ENCODE data around the gene WEE2.
"Not testable (repeated sequence)": the region's sequence is repeated elsewhere in the genome, so short reads cannot be mapped to it uniquely, and the experiment has no call there.

The WEE2 gene

DNA sequence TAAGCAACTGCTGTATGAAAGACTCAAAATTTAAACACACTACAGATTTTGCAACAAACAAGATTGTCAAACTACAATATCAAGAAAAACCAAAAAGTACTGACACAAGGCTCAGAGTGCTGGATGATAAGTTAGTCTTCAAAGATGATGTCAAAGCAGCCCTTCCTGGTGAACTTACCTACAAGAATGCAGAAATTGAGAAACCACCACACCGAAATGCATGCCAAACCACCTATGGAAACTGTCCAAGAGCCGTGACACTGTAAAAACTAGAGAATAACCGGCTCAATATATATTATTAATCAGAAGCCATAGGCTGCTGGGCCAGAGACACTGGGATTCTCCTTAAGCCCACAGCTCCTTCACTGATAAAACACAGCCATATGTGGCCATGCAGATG, 31.5 kb upstream of the WEE2 start:
- H3K4me3 Mint-ChIP-seq, result peak overlapping the region; percentile 21
- no peak for DNase-seq (ENCODE audit: low spot score)
- peak overlapping the region; percentile 55 for H3K27ac Mint-ChIP-seq
- peaks cover 4% of the 10 kb centered on the region for H3K9me3 Mint-ChIP-seq
- H3K4me1 Mint-ChIP-seq (ENCODE audit: low read depth), result peaks cover 36% of the 10 kb centered on the region
- H3K36me3 Mint-ChIP-seq (ENCODE audit: low read depth), result peaks cover 46% of the 10 kb centered on the region
- no peaks in the 10 kb centered on the region for H3K27me3 Mint-ChIP-seq (ENCODE audit: low read depth)

DNA sequence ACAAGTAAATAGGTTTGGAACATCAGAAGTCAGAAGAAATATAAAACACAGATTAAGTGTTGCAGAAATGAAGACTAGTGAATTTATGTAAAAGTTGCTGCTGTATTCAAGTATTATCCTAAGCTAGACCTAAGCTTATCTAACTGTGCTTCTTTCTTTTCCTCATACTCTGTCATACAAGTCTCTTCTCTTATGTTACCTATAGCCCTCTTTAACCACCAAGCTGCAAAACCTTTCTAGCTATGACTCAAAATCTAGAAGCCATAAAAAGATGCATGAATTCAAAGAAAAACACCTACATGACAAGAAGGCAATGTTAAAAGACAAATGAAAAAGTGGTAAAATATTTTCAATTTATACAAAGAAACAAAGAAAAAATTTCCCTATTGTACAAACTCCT, 29.1 kb upstream of the WEE2 start:
- peak overlapping the region; percentile 27 for H3K4me3 Mint-ChIP-seq
- H3K36me3 Mint-ChIP-seq (ENCODE audit: low read depth), result peaks cover 40% of the 10 kb centered on the region
- no peaks in the 10 kb centered on the region for H3K27me3 Mint-ChIP-seq (ENCODE audit: low read depth)
- no peaks in the 10 kb centered on the region for H3K9me3 Mint-ChIP-seq
- H3K4me1 Mint-ChIP-seq (ENCODE audit: low read depth), result peaks cover 36% of the 10 kb centered on the region
- no peak for DNase-seq (ENCODE audit: low spot score)
- H3K27ac Mint-ChIP-seq, result peak overlapping the region; percentile 6

DNA sequence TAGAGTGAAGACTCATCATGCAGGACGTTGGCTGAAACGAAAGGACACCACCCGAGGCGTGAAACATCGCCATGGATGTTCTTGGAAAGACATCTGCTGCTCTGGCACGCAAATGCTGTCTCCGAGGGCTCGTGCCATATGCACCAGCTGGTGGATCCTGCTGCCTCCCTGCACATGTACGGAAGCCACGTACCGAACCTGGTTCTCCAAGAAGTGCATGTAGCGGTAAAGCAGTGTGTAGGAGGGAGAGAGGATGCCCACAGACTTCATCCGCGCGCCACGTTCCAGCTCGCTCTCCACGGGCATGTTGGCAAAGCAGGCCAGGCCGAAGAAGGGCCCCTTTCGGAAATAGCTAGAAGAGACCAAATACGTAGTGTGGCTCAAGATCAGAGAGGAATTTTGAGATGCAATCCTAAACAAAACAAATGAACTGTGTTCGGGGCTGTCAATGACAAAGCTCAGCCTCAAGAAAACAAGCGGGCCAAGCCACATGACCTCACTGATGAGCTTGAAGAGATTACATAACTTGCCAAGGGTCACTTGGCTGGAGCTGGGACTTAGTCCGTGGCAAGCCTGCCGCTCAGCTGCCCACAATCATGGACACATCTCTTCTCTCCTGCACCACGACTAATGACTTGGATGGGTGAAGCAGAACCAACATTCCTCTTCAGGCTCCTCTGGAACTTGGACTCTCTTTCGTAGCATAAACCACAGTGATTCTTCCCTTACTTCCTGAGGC, 22.7 kb upstream of the WEE2 start:
- Mint-ChIP-seq H3K36me3 (ENCODE audit: low read depth) (peaks cover 48% of the 10 kb centered on the region), H3K4me1 (ENCODE audit: low read depth) (peaks cover 6% of the 10 kb centered on the region), H3K27me3 (ENCODE audit: low read depth) (no peaks in the 10 kb centered on the region), H3K27ac (no peak overlapping the region), H3K4me3 (no peak overlapping the region), H3K9me3 (no peaks in the 10 kb centered on the region)
- no peak for DNase-seq (ENCODE audit: low spot score)

GRCh38 chr7:141686074-141686473, 22.1 kb upstream of the WEE2 start:
- no peak for DNase-seq (ENCODE audit: low spot score)
- no peak overlapping the region for H3K4me3 Mint-ChIP-seq
- H3K36me3 Mint-ChIP-seq (ENCODE audit: low read depth), result peaks cover 42% of the 10 kb centered on the region
- no peaks in the 10 kb centered on the region for H3K27me3 Mint-ChIP-seq (ENCODE audit: low read depth)
- no peaks in the 10 kb centered on the region for H3K9me3 Mint-ChIP-seq
- peaks cover 6% of the 10 kb centered on the region for H3K4me1 Mint-ChIP-seq (ENCODE audit: low read depth)
- H3K27ac Mint-ChIP-seq, result no peak overlapping the region

DNA sequence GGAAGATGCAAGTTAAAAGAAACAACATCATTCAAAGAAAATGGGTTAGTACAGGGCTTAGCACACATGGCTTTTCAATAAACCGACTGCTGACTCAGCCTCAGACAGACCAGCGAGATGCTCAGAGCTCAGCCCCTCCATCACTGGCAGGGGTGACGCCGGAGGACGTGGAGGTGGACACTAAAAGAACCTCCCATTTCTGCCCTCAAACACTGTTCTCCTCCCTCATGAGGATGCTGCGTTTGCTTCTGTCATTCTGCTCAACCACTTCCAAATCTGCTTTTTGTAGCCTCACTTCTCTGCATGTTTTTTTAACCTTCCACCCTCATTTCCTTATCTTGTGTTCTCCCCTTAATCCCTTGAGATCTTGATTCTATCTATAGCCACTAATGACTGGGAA, 21.5 kb upstream of the WEE2 start:
- H3K9me3 Mint-ChIP-seq, result no peaks in the 10 kb centered on the region
- H3K36me3 Mint-ChIP-seq (ENCODE audit: low read depth), result peaks cover 36% of the 10 kb centered on the region
- DNase-seq (ENCODE audit: low spot score), result no peak
- H3K4me3 Mint-ChIP-seq, result no peak overlapping the region
- no peaks in the 10 kb centered on the region for H3K27me3 Mint-ChIP-seq (ENCODE audit: low read depth)
- H3K4me1 Mint-ChIP-seq (ENCODE audit: low read depth), result peaks cover 6% of the 10 kb centered on the region
- H3K27ac Mint-ChIP-seq, result no peak overlapping the region

- Mint-ChIP-seq H3K27ac (no peak overlapping the region), H3K4me3 (no peak overlapping the region), H3K27me3 (ENCODE audit: low read depth) (no peaks in the 10 kb centered on the region), H3K4me1 (ENCODE audit: low read depth) (peaks cover 6% of the 10 kb centered on the region), H3K36me3 (ENCODE audit: low read depth) (peaks cover 27% of the 10 kb centered on the region), H3K9me3 (no peaks in the 10 kb centered on the region)
- no peak for DNase-seq (ENCODE audit: low spot score)
These were observed 20.1 kb upstream of the WEE2 start for GRCh38 chr7:141688043-141688442.

DNA sequence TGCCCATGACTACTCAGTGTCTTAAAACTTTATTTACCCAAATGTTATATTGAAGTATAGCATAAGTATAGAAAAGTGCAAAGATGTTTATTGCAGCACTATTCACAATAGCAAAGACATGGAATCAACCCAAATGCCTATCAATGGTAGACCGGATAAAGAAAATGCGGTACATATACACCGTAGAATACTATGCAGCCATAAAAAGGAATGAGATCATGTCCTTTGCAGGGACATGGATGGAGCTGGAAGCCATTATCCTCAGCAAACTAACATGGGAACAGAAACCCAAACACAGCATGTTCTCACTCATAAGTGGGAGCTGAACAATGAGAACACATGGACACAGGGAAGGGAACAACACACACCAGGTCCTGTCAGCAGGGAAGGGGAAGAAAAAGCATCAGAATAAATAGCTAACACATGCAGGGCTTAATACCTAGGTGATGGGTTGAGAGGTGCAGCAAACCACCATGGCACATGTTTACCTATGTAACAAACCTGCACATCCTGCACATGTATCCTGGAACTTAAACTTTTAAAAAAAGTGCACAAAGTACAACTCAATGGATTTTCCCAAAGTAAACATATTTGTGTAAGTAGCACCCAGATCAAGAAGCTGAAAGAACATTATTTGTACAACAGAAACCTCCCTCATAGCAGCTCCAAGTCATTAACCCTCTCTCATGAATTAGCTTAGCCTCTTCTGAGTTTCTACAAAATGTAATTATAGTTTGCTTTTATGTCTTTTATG, 18.9 kb upstream of the WEE2 start:
- H3K4me1 Mint-ChIP-seq (ENCODE audit: low read depth); H3K4me3 Mint-ChIP-seq; DNase-seq (ENCODE audit: low spot score); H3K9me3 Mint-ChIP-seq; H3K27me3 Mint-ChIP-seq (ENCODE audit: low read depth); H3K27ac Mint-ChIP-seq: not testable (repeated sequence)
- peaks cover 24% of the 10 kb centered on the region for H3K36me3 Mint-ChIP-seq (ENCODE audit: low read depth)

GRCh38 chr7:141691540-141691939, 16.6 kb upstream of the WEE2 start:
- Mint-ChIP-seq H3K27me3 (ENCODE audit: low read depth) (no peaks in the 10 kb centered on the region), H3K4me3 (no peak overlapping the region), H3K27ac (no peak overlapping the region), H3K4me1 (ENCODE audit: low read depth) (peaks cover 4% of the 10 kb centered on the region), H3K9me3 (no peaks in the 10 kb centered on the region), H3K36me3 (ENCODE audit: low read depth) (peaks cover 15% of the 10 kb centered on the region)
- DNase-seq (ENCODE audit: low spot score), result no peak

GRCh38 chr7:141691961-141692360, 16.2 kb upstream of the WEE2 start:
- H3K27ac Mint-ChIP-seq, result no peak overlapping the region
- peaks cover 2% of the 10 kb centered on the region for H3K4me1 Mint-ChIP-seq (ENCODE audit: low read depth)
- no peaks in the 10 kb centered on the region for H3K27me3 Mint-ChIP-seq (ENCODE audit: low read depth)
- DNase-seq (ENCODE audit: low spot score), result no peak
- H3K9me3 Mint-ChIP-seq, result no peaks in the 10 kb centered on the region
- H3K36me3 Mint-ChIP-seq (ENCODE audit: low read depth), result peaks cover 13% of the 10 kb centered on the region
- no peak overlapping the region for H3K4me3 Mint-ChIP-seq

DNA sequence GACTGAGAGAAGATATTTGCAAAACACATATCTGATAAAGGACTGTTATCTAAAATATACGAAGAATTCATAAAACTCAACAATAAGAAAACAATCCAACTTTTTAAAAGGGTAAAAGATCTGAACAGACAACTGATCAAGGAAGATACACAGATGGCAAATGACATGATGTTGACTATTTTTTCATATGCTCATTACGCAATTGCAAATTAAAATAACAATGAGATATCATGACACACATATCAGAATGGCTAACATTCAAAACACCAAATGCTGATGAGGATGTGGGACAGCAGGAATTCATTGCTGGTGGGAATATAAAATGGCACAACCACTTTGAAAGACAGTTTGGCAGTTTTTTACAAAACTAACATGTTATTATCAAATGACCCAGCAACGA, 15.1 kb upstream of the WEE2 start:
- peaks cover 10% of the 10 kb centered on the region for H3K4me1 Mint-ChIP-seq (ENCODE audit: low read depth)

GRCh38 chr7:141695803-141696289, 12.3 kb upstream of the WEE2 start:
- H3K27ac Mint-ChIP-seq, result no peak overlapping the region
- H3K36me3 Mint-ChIP-seq (ENCODE audit: low read depth), result peaks cover 4% of the 10 kb centered on the region
- no peaks in the 10 kb centered on the region for H3K27me3 Mint-ChIP-seq (ENCODE audit: low read depth)
- DNase-seq (ENCODE audit: low spot score), result no peak
- no peaks in the 10 kb centered on the region for H3K9me3 Mint-ChIP-seq
- H3K4me3 Mint-ChIP-seq, result no peak overlapping the region
- peaks cover 32% of the 10 kb centered on the region for H3K4me1 Mint-ChIP-seq (ENCODE audit: low read depth)

More for the DNA sequence above, 15.1 kb upstream of the WEE2 start:
- no peaks in the 10 kb centered on the region for H3K9me3 Mint-ChIP-seq
- H3K27me3 Mint-ChIP-seq (ENCODE audit: low read depth), result no peaks in the 10 kb centered on the region
- no peak for DNase-seq (ENCODE audit: low spot score)
- peaks cover 10% of the 10 kb centered on the region for H3K36me3 Mint-ChIP-seq (ENCODE audit: low read depth)
- no peak overlapping the region for H3K4me3 Mint-ChIP-seq
- H3K27ac Mint-ChIP-seq, result no peak overlapping the region

- Mint-ChIP-seq H3K36me3 (ENCODE audit: low read depth) (peaks cover 4% of the 10 kb centered on the region), H3K27ac (no peak overlapping the region), H3K27me3 (ENCODE audit: low read depth) (no peaks in the 10 kb centered on the region), H3K4me3 (no peak overlapping the region), H3K9me3 (no peaks in the 10 kb centered on the region), H3K4me1 (ENCODE audit: low read depth) (peaks cover 34% of the 10 kb centered on the region)
- DNase-seq (ENCODE audit: low spot score), result no peak
These were observed 11.8 kb upstream of the WEE2 start for GRCh38 chr7:141696348-141696747.

DNA sequence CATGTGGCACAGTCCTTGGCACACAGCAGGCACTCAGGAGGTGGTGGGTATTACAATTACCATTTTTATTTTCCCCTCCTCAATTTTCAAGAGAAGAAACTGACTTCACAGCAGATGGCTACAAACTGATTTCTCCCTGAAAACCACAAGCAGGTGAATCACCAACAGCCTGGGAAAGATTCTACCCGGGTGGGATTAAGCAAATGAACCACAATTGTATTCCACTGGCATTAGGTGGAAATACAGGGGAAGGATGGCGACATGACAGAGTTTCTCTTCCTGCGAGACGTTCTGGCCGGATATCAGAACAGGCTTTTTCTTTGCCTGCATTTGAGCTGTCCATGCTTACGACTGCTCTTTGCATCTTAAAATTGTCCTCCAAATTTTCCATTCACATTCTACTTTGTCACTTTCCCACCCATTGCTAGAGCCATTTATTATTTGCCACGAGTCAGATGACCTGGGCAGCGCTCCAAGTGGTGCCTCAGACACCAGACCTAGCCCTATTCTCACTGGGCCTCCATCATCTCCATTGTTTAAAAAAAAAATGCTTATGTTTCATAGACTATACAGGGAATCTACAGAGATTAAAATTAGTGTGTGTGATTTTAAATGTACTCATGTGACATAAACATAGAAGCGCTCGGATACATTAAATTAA, 10.8 kb upstream of the WEE2 start:
- H3K4me3 Mint-ChIP-seq, result no peak overlapping the region
- H3K27ac Mint-ChIP-seq, result no peak overlapping the region
- DNase-seq (ENCODE audit: low spot score), result no peak
- no peaks in the 10 kb centered on the region for H3K27me3 Mint-ChIP-seq (ENCODE audit: low read depth)
- no peaks in the 10 kb centered on the region for H3K9me3 Mint-ChIP-seq
- peaks cover 4% of the 10 kb centered on the region for H3K36me3 Mint-ChIP-seq (ENCODE audit: low read depth)
- H3K4me1 Mint-ChIP-seq (ENCODE audit: low read depth), result peaks cover 35% of the 10 kb centered on the region
